ENCODE data around the gene ZNF407. TPM values are rescaled to one million over a fixed set of nuclear protein-coding genes. Genes with fewer than 3 reads are reported as not detected.

ZNF407 gene
- total RNA-seq, 5 donors from 2014 or later (not counting 1 experiment from before 2014, with no cell fraction given): 22.9 to 37.4 (median 24.4) TPM

- Mint-ChIP-seq H3K9me3 (no peaks in the 10 kb centered on the region), H3K27ac (no peak overlapping the region), H3K4me3 (no peak overlapping the region), H3K36me3 (peaks cover 41% of the 10 kb centered on the region), H3K27me3 (no peaks in the 10 kb centered on the region), H3K4me1 (peaks cover 3 to 10% (median 5%) of the 10 kb centered on the region in 3 donors)
- no peaks in the 10 kb centered on the region for H3K27me3 ChIP-seq (replicated peaks in 1 of 2; ENCODE audit: control insufficient read depth in 2 of 2, extremely low read depth in 1 of 2, insufficient read depth in 2 of 2, low read length in 1 of 2)
- POLR2A ChIA-PET: no interaction called here
- WGBS (ENCODE audit: insufficient coverage): no CpG with 5 or more reads among the region's 4 CpGs
- H3K9me3 ChIP-seq: no peaks in the 10 kb centered on the region
- H3K4me1 ChIP-seq (ENCODE audit: control insufficient read depth in 1 of 2, extremely low read depth in 1 of 2, insufficient read depth in 2 of 2, low read length in 2 of 2): no peaks in the 10 kb centered on the region
- H3K36me3 ChIP-seq (ENCODE audit: control insufficient read depth in 2 of 2, extremely low read depth in 1 of 2, insufficient read depth in 1 of 2, low read length in 1 of 2): no peaks in the 10 kb centered on the region
- H3K4me3 ChIP-seq (ENCODE audit: control insufficient read depth in 1 of 2, extremely low read depth in 1 of 2, low read length in 1 of 2): no peak overlapping the region
- no peak overlapping the region for H3K27ac ChIP-seq (ENCODE audit: low read length)
- DNase-seq (no peak), ATAC-seq (replicated peaks in 1 of 4) (no peak)
- CTCF ChIA-PET: interaction anchor here (0.5 to 1.8 kb wide), 5 partner anchors 22 to 635 kb away, joined by 3 to 6 read pairs (median 3); no protein-coding TSS in a partner anchor
Measured at GRCh38 chr18:74901362-74902146, 303.9 kb downstream of the ZNF407 start.

- Mint-ChIP-seq H3K27me3 (no peaks in the 10 kb centered on the region), H3K9me3 (no peaks in the 10 kb centered on the region), H3K4me3 (no peak overlapping the region), H3K36me3 (peaks cover 41% of the 10 kb centered on the region), H3K4me1 (peaks cover 0 to 8% (median 0%) of the 10 kb centered on the region in 3 donors), H3K27ac (no peak overlapping the region)
- DNase-seq (no peak), ATAC-seq (replicated peaks in 1 of 4) (no peak)
- H3K27ac ChIP-seq (ENCODE audit: low read length): no peak overlapping the region
- H3K27me3 ChIP-seq (replicated peaks in 1 of 2; ENCODE audit: control insufficient read depth in 2 of 2, extremely low read depth in 1 of 2, insufficient read depth in 2 of 2, low read length in 1 of 2): no peaks in the 10 kb centered on the region
- H3K4me3 ChIP-seq (ENCODE audit: control insufficient read depth in 1 of 2, extremely low read depth in 1 of 2, low read length in 1 of 2): no peak overlapping the region
- H3K36me3 ChIP-seq (ENCODE audit: control insufficient read depth in 2 of 2, extremely low read depth in 1 of 2, insufficient read depth in 1 of 2, low read length in 1 of 2): no peaks in the 10 kb centered on the region
- H3K4me1 ChIP-seq (ENCODE audit: control insufficient read depth in 1 of 2, extremely low read depth in 1 of 2, insufficient read depth in 2 of 2, low read length in 2 of 2): no peaks in the 10 kb centered on the region
- ChIA-PET POLR2A (no interaction called here), CTCF (interaction anchor here (0.6 to 1.8 kb wide), 2 partner anchors 269 to 577 kb away, joined by 3 to 6 read pairs; no protein-coding TSS in a partner anchor)
- WGBS (ENCODE audit: insufficient coverage): 96% methylated on average over 5 of the region's 13 CpGs
- no peaks in the 10 kb centered on the region for H3K9me3 ChIP-seq
Measured at GRCh38 chr18:74902147-74902455, 304.4 kb downstream of the ZNF407 start.

GRCh38 chr18:74905247-74905646 lies 307.6 kb downstream of the ZNF407 start:
- H3K36me3 ChIP-seq (ENCODE audit: control insufficient read depth in 2 of 2, extremely low read depth in 1 of 2, insufficient read depth in 1 of 2, low read length in 1 of 2): no peaks in the 10 kb centered on the region
- H3K36me3 Mint-ChIP-seq: peaks cover 38% of the 10 kb centered on the region
- no peaks in the 10 kb centered on the region for H3K9me3 Mint-ChIP-seq
- no peaks in the 10 kb centered on the region for H3K4me1 ChIP-seq (ENCODE audit: control insufficient read depth in 1 of 2, extremely low read depth in 1 of 2, insufficient read depth in 2 of 2, low read length in 2 of 2)
- H3K4me3 ChIP-seq (ENCODE audit: control insufficient read depth in 1 of 2, extremely low read depth in 1 of 2, low read length in 1 of 2): no peak overlapping the region
- ATAC-seq (replicated peaks in 1 of 4) (no peak), DNase-seq (no peak)
- H3K27ac Mint-ChIP-seq: no peak overlapping the region
- no peaks in the 10 kb centered on the region for H3K9me3 ChIP-seq
- CTCF ChIA-PET: no interaction called here
- no peak overlapping the region for H3K4me3 Mint-ChIP-seq
- no peaks in the 10 kb centered on the region for H3K27me3 Mint-ChIP-seq
- peaks cover 0 to 8% (median 0%) of the 10 kb centered on the region in 3 donors for H3K4me1 Mint-ChIP-seq
- H3K27ac ChIP-seq (ENCODE audit: low read length): no peak overlapping the region
- H3K27me3 ChIP-seq (replicated peaks in 1 of 2; ENCODE audit: control insufficient read depth in 2 of 2, extremely low read depth in 1 of 2, insufficient read depth in 2 of 2, low read length in 1 of 2): no peaks in the 10 kb centered on the region
- WGBS (ENCODE audit: insufficient coverage): 98% methylated on average over 5 of the region's 15 CpGs
- POLR2A ChIA-PET: interaction anchor here in 1 of 2 donors (0.8 kb wide), 1 partner anchor 183 kb away, joined by 3 read pairs; no protein-coding TSS in a partner anchor

GRCh38 chr18:74906184-74906583 lies 308.5 kb downstream of the ZNF407 start:
- H3K36me3 Mint-ChIP-seq: peaks cover 36% of the 10 kb centered on the region
- Histone ChIP-seq H3K27ac (ENCODE audit: low read length) (no peak overlapping the region), H3K36me3 (ENCODE audit: control insufficient read depth in 2 of 2, extremely low read depth in 1 of 2, insufficient read depth in 1 of 2, low read length in 1 of 2) (no peaks in the 10 kb centered on the region), H3K9me3 (no peaks in the 10 kb centered on the region), H3K4me3 (ENCODE audit: control insufficient read depth in 1 of 2, extremely low read depth in 1 of 2, low read length in 1 of 2) (no peak overlapping the region), H3K4me1 (ENCODE audit: control insufficient read depth in 1 of 2, extremely low read depth in 1 of 2, insufficient read depth in 2 of 2, low read length in 2 of 2) (no peaks in the 10 kb centered on the region), H3K27me3 (replicated peaks in 1 of 2; ENCODE audit: control insufficient read depth in 2 of 2, extremely low read depth in 1 of 2, insufficient read depth in 2 of 2, low read length in 1 of 2) (no peaks in the 10 kb centered on the region)
- ATAC-seq (replicated peaks in 1 of 4): no peak
- H3K9me3 Mint-ChIP-seq: no peaks in the 10 kb centered on the region
- DNase-seq: no peak
- H3K27ac Mint-ChIP-seq: no peak overlapping the region
- no CpG with 5 or more reads among the region's 2 CpGs for WGBS (ENCODE audit: insufficient coverage)
- no peaks in the 10 kb centered on the region for H3K27me3 Mint-ChIP-seq
- ChIA-PET CTCF (no interaction called here), POLR2A (interaction anchor here in 1 of 2 donors (0.8 kb wide), 1 partner anchor 184 kb away, joined by 3 read pairs; no protein-coding TSS in a partner anchor)
- H3K4me1 Mint-ChIP-seq: peaks cover 0 to 3% (median 0%) of the 10 kb centered on the region in 3 donors
- H3K4me3 Mint-ChIP-seq: no peak overlapping the region

- Histone ChIP-seq H3K4me3 (ENCODE audit: control insufficient read depth in 1 of 2, extremely low read depth in 1 of 2, low read length in 1 of 2) (no peak overlapping the region), H3K27me3 (replicated peaks in 1 of 2; ENCODE audit: control insufficient read depth in 2 of 2, extremely low read depth in 1 of 2, insufficient read depth in 2 of 2, low read length in 1 of 2) (no peaks in the 10 kb centered on the region), H3K27ac (ENCODE audit: low read length) (no peak overlapping the region), H3K9me3 (no peaks in the 10 kb centered on the region), H3K36me3 (ENCODE audit: control insufficient read depth in 2 of 2, extremely low read depth in 1 of 2, insufficient read depth in 1 of 2, low read length in 1 of 2) (no peaks in the 10 kb centered on the region), H3K4me1 (ENCODE audit: control insufficient read depth in 1 of 2, extremely low read depth in 1 of 2, insufficient read depth in 2 of 2, low read length in 2 of 2) (no peaks in the 10 kb centered on the region)
- Mint-ChIP-seq H3K27ac (no peak overlapping the region), H3K9me3 (no peaks in the 10 kb centered on the region), H3K27me3 (no peaks in the 10 kb centered on the region), H3K36me3 (peaks cover 7% of the 10 kb centered on the region), H3K4me1 (no peaks in the 10 kb centered on the region), H3K4me3 (no peak overlapping the region)
- no peak for ATAC-seq (replicated peaks in 1 of 4)
- ChIA-PET POLR2A (no interaction called here), CTCF (no interaction called here)
- no peak for DNase-seq
- 98% methylated on average over 11 of the region's 17 CpGs for WGBS (ENCODE audit: insufficient coverage)
Measured at GRCh38 chr18:74914052-74914591, 316.5 kb downstream of the ZNF407 start.

GRCh38 chr18:74914648-74915047 lies 317.0 kb downstream of the ZNF407 start:
- Mint-ChIP-seq H3K27me3 (no peaks in the 10 kb centered on the region), H3K4me3 (no peak overlapping the region), H3K36me3 (peaks cover 12% of the 10 kb centered on the region), H3K27ac (no peak overlapping the region), H3K9me3 (no peaks in the 10 kb centered on the region), H3K4me1 (no peaks in the 10 kb centered on the region)
- no peak overlapping the region for H3K4me3 ChIP-seq (ENCODE audit: control insufficient read depth in 1 of 2, extremely low read depth in 1 of 2, low read length in 1 of 2)
- no peaks in the 10 kb centered on the region for H3K36me3 ChIP-seq (ENCODE audit: control insufficient read depth in 2 of 2, extremely low read depth in 1 of 2, insufficient read depth in 1 of 2, low read length in 1 of 2)
- no peaks in the 10 kb centered on the region for H3K27me3 ChIP-seq (replicated peaks in 1 of 2; ENCODE audit: control insufficient read depth in 2 of 2, extremely low read depth in 1 of 2, insufficient read depth in 2 of 2, low read length in 1 of 2)
- ChIA-PET CTCF (no interaction called here), POLR2A (no interaction called here)
- DNase-seq (no peak), ATAC-seq (replicated peaks in 1 of 4) (no peak)
- no peak overlapping the region for H3K27ac ChIP-seq (ENCODE audit: low read length)
- H3K9me3 ChIP-seq: no peaks in the 10 kb centered on the region
- WGBS (ENCODE audit: insufficient coverage): 29% methylated on average over 1 of the region's 2 CpGs
- no peaks in the 10 kb centered on the region for H3K4me1 ChIP-seq (ENCODE audit: control insufficient read depth in 1 of 2, extremely low read depth in 1 of 2, insufficient read depth in 2 of 2, low read length in 2 of 2)
